Measurements from ENCODE around the gene CFAP77. TPM values are rescaled to one million over a fixed set of nuclear protein-coding genes. Genes with fewer than 3 reads are reported as not detected.

CFAP77 gene
- total and polyA plus RNA-seq, 2 of the 4 experiments (the other 2 are of a cell fraction): not detected

- ATAC-seq (ENCODE audit: low read depth) (no peak), DNase-seq (no peak)
- no peak overlapping the region for H2BK5ac ChIP-seq (ENCODE audit: low read depth, low read length, poor library complexity, severe bottlenecking)
- no peak overlapping the region for H2BK20ac ChIP-seq (ENCODE audit: low read depth, low read length)
- H3K23ac ChIP-seq (ENCODE audit: low read depth, low read length): no peak overlapping the region
- no peak overlapping the region for H4K91ac ChIP-seq (ENCODE audit: insufficient read depth, low read depth, low read length)
- H3K27me3 ChIP-seq (ENCODE audit: control insufficient read depth, insufficient read depth, low read length): 0 out of 2 replicates have a peak, but pooled peaks cover 3% of the 10 kb centered on the region
- H3K56ac ChIP-seq (ENCODE audit: extremely low read depth, insufficient read depth, low read length): no peak overlapping the region
- no peaks in the 10 kb centered on the region for H3K9me3 ChIP-seq (ENCODE audit: control insufficient read depth, insufficient read depth, low read length)
- H2BK120ac ChIP-seq (ENCODE audit: low read depth, low read length): no peak overlapping the region
- no peaks in the 10 kb centered on the region for H3K36me3 ChIP-seq (ENCODE audit: control insufficient read depth, insufficient read depth, low read length)
- no peak overlapping the region for H3K4me3 ChIP-seq (ENCODE audit: insufficient read depth, low read depth, low read length)
- peaks cover 3% of the 10 kb centered on the region for H3K4me1 ChIP-seq (ENCODE audit: control insufficient read depth, insufficient read depth, low read length)
- no CpG with 5 or more reads among the region's 4 CpGs for WGBS, 2 experiments (ENCODE audit: extremely low coverage in 2 of 2, insufficient read length in 1 of 2)
- TF ChIP-seq MAFK (IDR thresholded peaks at IDR 0.05; ENCODE audit: low read depth, low read length): no peak
- no peak for TF ChIP-seq RCOR1 (IDR thresholded peaks at IDR 0.05; ENCODE audit: insufficient replicate concordance, low read length)
- no peak for TF ChIP-seq MAZ (IDR thresholded peaks at IDR 0.05; ENCODE audit: borderline replicate concordance, low read depth, low read length)
- TF ChIP-seq POLR2A (IDR thresholded peaks at IDR 0.05; ENCODE audit: low read depth, low read length): no peak
- TF ChIP-seq MXI1 (IDR thresholded peaks at IDR 0.05; ENCODE audit: borderline replicate concordance, low read depth, low read length): no peak
- TF ChIP-seq SMC3 (IDR thresholded peaks at IDR 0.05; ENCODE audit: low read depth, low read length): no peak
- no peak for TF ChIP-seq CTCF (conservative IDR thresholded peaks at IDR 0.05; ENCODE audit: low read depth, low read length)
- no peak for TF ChIP-seq FOS (IDR thresholded peaks at IDR 0.05; ENCODE audit: low read depth, low read length)
- TF ChIP-seq CEBPB (IDR thresholded peaks at IDR 0.05; ENCODE audit: low read depth, low read length): no peak
- TF ChIP-seq NFE2L2 (IDR thresholded peaks at IDR 0.05; ENCODE audit: low read depth, low read length): no peak
- no peak for TF ChIP-seq USF2 (IDR thresholded peaks at IDR 0.05; ENCODE audit: low read depth, low read length)
- no peak for TF ChIP-seq BHLHE40 (IDR thresholded peaks at IDR 0.05; ENCODE audit: low read depth, low read length)
- TF ChIP-seq RFX5 (IDR thresholded peaks at IDR 0.05; ENCODE audit: low read depth, low read length): no peak
- peaks cover 3% of the 10 kb centered on the region; the same call in 1 of the 2 replicates for H3K9me1 ChIP-seq (ENCODE audit: insufficient read depth, low read length)
- H3K9ac ChIP-seq (ENCODE audit: low read depth, low read length): no peak overlapping the region
- H2AK9ac ChIP-seq (replicated peaks; ENCODE audit: low read depth, low read length, poor library complexity): no peak overlapping the region
- no peak overlapping the region for H3K4ac ChIP-seq (ENCODE audit: low read depth, low read length)
- no TSS peak for BruUV-seq (replicated peaks)
- no peak overlapping the region for H4K8ac ChIP-seq (ENCODE audit: low read depth in 2 of 2, low read length in 2 of 2)
- no peaks in the 10 kb centered on the region for H4K20me1 ChIP-seq (ENCODE audit: insufficient read depth, low read length)
- no peak overlapping the region for H4K5ac ChIP-seq (ENCODE audit: low read depth, low read length)
- CTCF ChIA-PET: no interaction called here
- no peak overlapping the region for H3K27ac ChIP-seq (ENCODE audit: insufficient read depth, low read length)
- H2AK5ac ChIP-seq (ENCODE audit: low read depth, low read length): no peak overlapping the region
- no peak overlapping the region for H3K4me2 ChIP-seq (ENCODE audit: low read depth, low read length)
- POLR2A ChIA-PET (ENCODE audit: unreplicated experiment): no interaction called here
- no peak overlapping the region for H3K18ac ChIP-seq (ENCODE audit: low read depth, low read length)
- H2BK15ac ChIP-seq (ENCODE audit: low read depth, low read length): no peak overlapping the region
- H3K79me1 ChIP-seq (ENCODE audit: low read depth in 1 of 2, low read length in 2 of 2): no peaks in the 10 kb centered on the region
- no peak overlapping the region for H2AFZ ChIP-seq (replicated peaks; ENCODE audit: low read length, poor library complexity)
- dilution Hi-C loops (cut with HindIII; ENCODE audit: low sequenced_read_pairs, unreplicated experiment): no loop called here
- in situ Hi-C loops (cut with MboI; ENCODE audit: low sequenced_read_pairs): no loop called here
- intact Hi-C loops (cut with micrococcal nuclease): no loop called here
- no peak overlapping the region for H3K14ac ChIP-seq (replicated peaks; ENCODE audit: low read depth, low read length)
Measured at GRCh38 chr9:132369421-132369820, 40.6 kb upstream of the CFAP77 start.
